Nephron progenitor cell (in vitro differentiated cells): ENCODE measurements around the gene MRPS18A.
"Not testable (repeated sequence)": the region's sequence is repeated elsewhere in the genome, so short reads cannot be mapped to it uniquely, and the experiment has no call there.

Source experiments
- DNase-seq: peaks from one replicate; pipeline ENCODE4 v3.0.0; 2021
- H3K27ac Mint-ChIP-seq: 2 replicates; pipeline ENCODE4 v1.8.0; 2021; ENCODE audit warnings: mild to moderate bottlenecking, moderate library complexity, mixed read lengths
- H3K27me3 Mint-ChIP-seq: 2 replicates; pipeline ENCODE4 v1.8.0; 2021; ENCODE audit warnings: mild to moderate bottlenecking, low read depth, mixed read lengths; ENCODE audit not compliant: poor library complexity
- H3K36me3 Mint-ChIP-seq: 2 replicates; pipeline ENCODE4 v1.8.0; 2021; ENCODE audit warnings: low read depth, mixed read lengths
- H3K4me1 Mint-ChIP-seq: 2 replicates; pipeline ENCODE4 v1.8.0; 2021; ENCODE audit warnings: mixed read lengths
- H3K4me3 Mint-ChIP-seq: 2 replicates; pipeline ENCODE4 v1.8.0; 2021; ENCODE audit warnings: mild to moderate bottlenecking, moderate library complexity, mixed read lengths
- H3K9me3 Mint-ChIP-seq: 2 replicates; pipeline ENCODE4 v1.8.0; 2021; ENCODE audit warnings: mild to moderate bottlenecking, moderate library complexity, mixed read lengths
- TF ChIP-seq, protein P1 (sequence below): fragments of 200-600 bp; sonication (generic); IDR thresholded peaks from 2 replicates; pipeline ENCODE4 v1.5.0; 2021; ENCODE audit warnings: antibody characterized with exemption

The MRPS18A gene

GRCh38 chr6:43666196-43666920 lies 21.2 kb downstream of the MRPS18A start:
- peaks cover 10% of the 10 kb centered on the region for H3K36me3 Mint-ChIP-seq
- no peak overlapping the region for H3K27ac Mint-ChIP-seq
- peaks cover 49% of the 10 kb centered on the region for H3K4me1 Mint-ChIP-seq
- TF ChIP-seq, protein P1, sequence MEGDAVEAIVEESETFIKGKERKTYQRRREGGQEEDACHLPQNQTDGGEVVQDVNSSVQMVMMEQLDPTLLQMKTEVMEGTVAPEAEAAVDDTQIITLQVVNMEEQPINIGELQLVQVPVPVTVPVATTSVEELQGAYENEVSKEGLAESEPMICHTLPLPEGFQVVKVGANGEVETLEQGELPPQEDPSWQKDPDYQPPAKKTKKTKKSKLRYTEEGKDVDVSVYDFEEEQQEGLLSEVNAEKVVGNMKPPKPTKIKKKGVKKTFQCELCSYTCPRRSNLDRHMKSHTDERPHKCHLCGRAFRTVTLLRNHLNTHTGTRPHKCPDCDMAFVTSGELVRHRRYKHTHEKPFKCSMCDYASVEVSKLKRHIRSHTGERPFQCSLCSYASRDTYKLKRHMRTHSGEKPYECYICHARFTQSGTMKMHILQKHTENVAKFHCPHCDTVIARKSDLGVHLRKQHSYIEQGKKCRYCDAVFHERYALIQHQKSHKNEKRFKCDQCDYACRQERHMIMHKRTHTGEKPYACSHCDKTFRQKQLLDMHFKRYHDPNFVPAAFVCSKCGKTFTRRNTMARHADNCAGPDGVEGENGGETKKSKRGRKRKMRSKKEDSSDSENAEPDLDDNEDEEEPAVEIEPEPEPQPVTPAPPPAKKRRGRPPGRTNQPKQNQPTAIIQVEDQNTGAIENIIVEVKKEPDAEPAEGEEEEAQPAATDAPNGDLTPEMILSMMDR = no peak
- no peak for DNase-seq
- H3K27me3 Mint-ChIP-seq = peaks cover 7% of the 10 kb centered on the region
- H3K9me3 Mint-ChIP-seq = peaks cover 8% of the 10 kb centered on the region
- H3K4me3 Mint-ChIP-seq = no peak overlapping the region

GRCh38 chr6:43665376-43665775 lies 22.2 kb downstream of the MRPS18A start:
- H3K27me3 Mint-ChIP-seq = peaks cover 7% of the 10 kb centered on the region
- H3K36me3 Mint-ChIP-seq = peaks cover 16% of the 10 kb centered on the region
- peaks cover 41% of the 10 kb centered on the region for H3K4me1 Mint-ChIP-seq
- no peak overlapping the region for H3K27ac Mint-ChIP-seq
- TF ChIP-seq, protein P1 = no peak
- no peak for DNase-seq
- H3K9me3 Mint-ChIP-seq = peaks cover 18% of the 10 kb centered on the region
- no peak overlapping the region for H3K4me3 Mint-ChIP-seq

DNA sequence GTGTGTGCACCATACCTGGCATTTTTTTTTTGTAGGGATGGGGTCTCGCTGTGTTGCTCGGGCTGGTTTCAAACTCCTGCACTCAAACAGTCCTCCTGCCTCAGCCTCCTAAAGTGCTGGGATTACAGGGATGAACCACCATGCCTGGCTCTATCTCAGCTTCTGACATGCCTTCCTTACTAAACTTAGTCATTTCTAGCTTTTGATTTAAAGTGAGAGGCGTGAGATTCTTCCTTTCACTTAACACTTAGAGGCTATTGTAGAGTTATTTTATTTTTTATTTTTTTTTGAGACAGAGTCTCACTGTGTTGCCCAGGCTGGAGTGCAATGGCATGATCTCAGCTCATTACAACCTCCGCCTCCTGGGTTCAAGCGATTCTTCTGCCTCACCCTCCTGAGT lies 24.6 kb downstream of the MRPS18A start:
- not testable (repeated sequence) for DNase-seq, H3K27ac Mint-ChIP-seq, H3K4me3 Mint-ChIP-seq, H3K27me3 Mint-ChIP-seq
- Mint-ChIP-seq H3K36me3 (peaks cover 19% of the 10 kb centered on the region), H3K4me1 (peaks cover 17% of the 10 kb centered on the region), H3K9me3 (peaks cover 30% of the 10 kb centered on the region)

DNA sequence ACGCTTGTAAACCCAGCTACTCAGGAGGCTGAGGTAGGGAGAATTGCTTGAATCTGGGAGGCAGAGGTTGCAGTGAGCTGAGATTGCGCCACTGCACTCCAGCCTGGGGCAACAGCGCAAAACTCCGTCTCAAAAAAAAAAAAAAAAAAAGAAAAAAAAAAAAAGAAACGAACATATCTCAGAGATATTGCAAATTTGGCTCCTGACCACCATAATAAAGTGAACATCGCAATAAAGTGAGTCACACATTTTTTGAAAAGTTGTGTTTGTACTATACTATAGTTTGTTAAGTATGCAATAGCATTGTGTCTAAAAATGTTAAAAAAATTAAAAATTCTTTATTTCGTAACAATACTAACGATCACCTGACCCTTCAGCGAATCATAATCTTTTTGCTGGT lies 29.4 kb downstream of the MRPS18A start:
- TF ChIP-seq, protein P1 = no peak
- H3K36me3 Mint-ChIP-seq = peaks cover 19% of the 10 kb centered on the region
- no peak overlapping the region for H3K4me3 Mint-ChIP-seq
- H3K27ac Mint-ChIP-seq = no peak overlapping the region
- no peaks in the 10 kb centered on the region for H3K4me1 Mint-ChIP-seq
- DNase-seq = no peak
- peaks cover 30% of the 10 kb centered on the region for H3K9me3 Mint-ChIP-seq
- peaks cover 7% of the 10 kb centered on the region for H3K27me3 Mint-ChIP-seq

GRCh38 chr6:43657221-43657802 lies 30.3 kb downstream of the MRPS18A start:
- Mint-ChIP-seq H3K4me3 (no peak overlapping the region), H3K9me3 (peaks cover 30% of the 10 kb centered on the region), H3K27ac (no peak overlapping the region), H3K36me3 (peaks cover 19% of the 10 kb centered on the region), H3K27me3 (peaks cover 12% of the 10 kb centered on the region), H3K4me1 (no peaks in the 10 kb centered on the region)
- no peak for DNase-seq
- TF ChIP-seq, protein P1 = no peak

DNA sequence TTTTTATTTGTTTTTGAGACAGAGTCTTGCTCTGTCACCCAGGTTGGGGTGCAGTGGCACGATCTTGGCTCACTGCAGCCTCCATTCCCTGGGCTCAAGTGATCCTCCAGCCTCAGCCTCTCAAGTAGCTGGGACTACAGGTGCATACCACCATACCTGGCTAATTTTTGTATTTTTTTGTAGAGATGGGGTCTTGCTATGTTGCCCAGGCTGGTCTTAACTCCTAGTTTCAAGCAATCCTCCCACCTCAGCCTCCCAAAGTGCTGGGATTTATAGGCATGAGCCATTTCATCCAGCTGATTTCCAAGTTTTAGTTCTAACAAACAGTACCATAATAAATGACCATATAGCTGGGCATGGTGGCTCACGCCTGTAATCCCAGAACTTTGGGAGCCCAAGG lies 34.8 kb downstream of the MRPS18A start:
- H3K27ac Mint-ChIP-seq, H3K4me1 Mint-ChIP-seq, H3K36me3 Mint-ChIP-seq, H3K9me3 Mint-ChIP-seq, DNase-seq, H3K4me3 Mint-ChIP-seq: not testable (repeated sequence)
- H3K27me3 Mint-ChIP-seq = peaks cover 21% of the 10 kb centered on the region

DNA sequence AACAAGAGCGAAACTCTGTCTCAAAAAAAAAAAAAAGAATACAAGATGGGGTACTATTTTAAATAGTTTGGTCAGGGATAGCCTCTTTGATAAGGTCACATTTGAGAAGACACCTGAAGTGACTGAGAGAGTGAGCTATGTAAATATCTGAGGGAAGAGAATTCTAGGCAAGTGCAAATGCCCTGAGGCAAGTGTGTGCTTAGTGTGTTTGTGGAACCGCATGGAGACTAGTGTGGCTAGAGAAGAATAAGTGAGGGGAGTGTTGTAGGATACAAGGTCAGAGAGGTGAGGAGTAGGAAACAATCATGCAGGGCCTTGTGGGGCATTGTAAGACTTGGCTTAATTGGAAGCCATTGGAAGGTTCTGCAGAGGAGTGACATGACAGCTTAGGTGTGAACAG lies 39.3 kb downstream of the MRPS18A start:
- H3K4me1 Mint-ChIP-seq = peaks cover 13% of the 10 kb centered on the region
- DNase-seq = no peak
- H3K27ac Mint-ChIP-seq = no peak overlapping the region
- no peaks in the 10 kb centered on the region for H3K36me3 Mint-ChIP-seq
- H3K9me3 Mint-ChIP-seq = peaks cover 3% of the 10 kb centered on the region
- peaks cover 17% of the 10 kb centered on the region for H3K27me3 Mint-ChIP-seq
- H3K4me3 Mint-ChIP-seq = no peak overlapping the region
- TF ChIP-seq, protein P1 = no peak
